HG03045 (cell line): ENCODE measurements around the gene SLAMF8.

ENCODE experiments used
- ATAC-seq: cut with Tn5 transposase; IDR thresholded peaks from one replicate; pipeline ENCODE4 v1.9.1; 2021; ENCODE audit warnings: mild to moderate bottlenecking, moderate library complexity; ENCODE audit not compliant: unreplicated experiment

Gene SLAMF8

GRCh38 chr1:159826441-159827101, at the start of gene SLAMF8:
Gene SLAMF8, plus strand, starts transcription at chr1:159826873. Its CDS starts 26 bp downstream, at chr1:159826899.
- ATAC-seq, result no peak

GRCh38 chr1:159778266-159778665, 48.4 kb upstream of the SLAMF8 start:
- no peak for ATAC-seq

DNA sequence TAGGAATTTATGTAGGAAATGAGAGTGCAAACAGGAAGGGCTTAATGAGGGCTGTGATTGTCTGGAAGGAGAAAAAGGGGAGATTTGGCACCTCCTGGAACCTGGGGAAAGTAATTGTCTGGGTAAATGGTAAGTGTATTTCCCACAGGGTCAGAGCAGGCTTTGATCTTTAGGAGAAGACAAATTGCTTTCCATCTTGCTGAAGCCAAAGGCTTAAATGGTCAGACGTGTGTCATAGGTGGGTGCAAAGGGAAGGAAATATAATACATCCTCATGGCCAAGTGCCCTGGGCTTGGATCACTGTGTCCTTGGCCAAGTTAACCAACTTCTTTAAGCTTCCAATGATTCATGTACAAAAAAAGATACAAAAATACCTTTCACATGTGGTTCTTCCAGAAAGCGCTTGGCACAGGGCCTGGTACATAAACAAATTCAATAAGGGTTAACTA, 47.2 kb upstream of the SLAMF8 start:
- ATAC-seq, result no peak

- ATAC-seq, result peak; percentile 99
These were observed 45.8 kb upstream of the SLAMF8 start, which contains the start of gene DUSP23 for GRCh38 chr1:159780583-159781582. Gene DUSP23, plus strand, starts transcription at chr1:159780962. Its CDS starts 139 bp downstream, at chr1:159781101.

- no peak for ATAC-seq
These were observed 44.7 kb upstream of the SLAMF8 start for GRCh38 chr1:159781992-159782391.

DNA sequence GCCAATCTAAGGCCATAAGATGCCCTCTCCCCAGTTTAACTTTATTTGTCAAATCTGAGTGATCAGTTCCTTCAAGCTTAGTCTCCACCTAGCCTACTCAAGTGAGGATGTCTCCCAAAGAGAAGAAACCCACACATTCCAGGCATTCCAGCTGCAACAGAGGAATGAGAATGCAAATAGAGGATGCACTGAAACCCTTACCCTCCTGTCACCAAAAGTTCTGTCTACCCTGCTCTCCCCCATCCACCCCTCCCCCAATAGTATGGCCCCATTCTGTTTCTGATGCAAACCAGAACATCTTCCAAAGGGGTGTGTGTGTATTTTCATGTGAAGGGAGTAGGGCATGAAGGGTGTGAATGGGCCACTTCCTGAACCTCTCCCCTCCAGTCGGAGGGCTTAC, 42.9 kb upstream of the SLAMF8 start:
- no peak for ATAC-seq

GRCh38 chr1:159786465-159786864, 40.2 kb upstream of the SLAMF8 start:
- ATAC-seq, result no peak

GRCh38 chr1:159786966-159787365, 39.7 kb upstream of the SLAMF8 start:
- no peak for ATAC-seq

- no peak for ATAC-seq
These were observed 36.3 kb upstream of the SLAMF8 start for GRCh38 chr1:159790237-159790917.

GRCh38 chr1:159791031-159791430, 35.6 kb upstream of the SLAMF8 start:
- ATAC-seq, result no peak

- ATAC-seq, result no peak
These were observed 35.2 kb upstream of the SLAMF8 start for GRCh38 chr1:159791461-159791860.

DNA sequence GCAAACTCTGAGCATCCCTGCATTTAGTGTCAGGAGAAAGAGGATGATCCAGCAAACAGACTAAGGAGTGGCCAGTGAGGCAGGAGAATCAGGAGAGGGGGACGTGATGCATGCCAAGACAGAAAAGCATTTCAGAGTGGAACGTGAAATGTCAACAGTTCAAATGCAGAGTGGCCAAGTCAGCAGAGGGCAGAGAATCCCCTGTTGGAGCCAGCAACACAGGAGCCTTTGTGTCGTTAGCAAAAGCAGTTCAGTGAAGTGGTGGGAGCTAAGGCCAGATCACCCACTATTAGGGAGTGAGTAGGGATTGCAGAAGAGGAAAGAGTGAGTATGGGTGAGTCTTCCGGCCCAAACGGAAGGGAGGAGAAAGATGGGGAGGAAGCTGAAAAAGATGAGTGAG, 31.1 kb upstream of the SLAMF8 start:
- ATAC-seq, result no peak

GRCh38 chr1:159798893-159799292, 27.8 kb upstream of the SLAMF8 start:
- ATAC-seq, result no peak

DNA sequence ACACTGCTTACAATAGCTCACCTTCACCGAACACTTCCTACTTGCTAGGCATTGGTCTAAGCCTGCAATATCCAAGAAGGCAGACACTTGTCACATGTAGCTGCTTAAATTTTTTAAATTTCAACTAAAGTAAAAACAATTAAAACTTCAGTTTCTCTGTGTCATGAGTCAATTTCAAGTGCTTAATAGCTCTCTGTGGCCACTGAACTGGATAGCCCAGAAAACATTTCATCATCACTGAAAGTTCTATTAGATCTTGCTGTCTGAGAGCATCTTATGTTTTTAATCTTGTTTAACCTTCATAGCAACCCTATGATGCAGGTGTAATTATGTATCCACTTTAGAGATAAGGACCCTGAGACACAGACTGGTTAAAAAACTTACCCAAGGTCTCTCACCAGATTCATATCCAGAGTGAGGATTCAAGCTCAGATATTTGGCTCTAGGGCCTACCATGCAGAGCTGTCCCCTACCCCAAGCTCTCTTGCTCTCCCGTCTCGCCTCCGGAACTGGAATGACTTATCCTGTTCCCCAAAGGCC, 27.2 kb upstream of the SLAMF8 start:
- ATAC-seq, result no peak

DNA sequence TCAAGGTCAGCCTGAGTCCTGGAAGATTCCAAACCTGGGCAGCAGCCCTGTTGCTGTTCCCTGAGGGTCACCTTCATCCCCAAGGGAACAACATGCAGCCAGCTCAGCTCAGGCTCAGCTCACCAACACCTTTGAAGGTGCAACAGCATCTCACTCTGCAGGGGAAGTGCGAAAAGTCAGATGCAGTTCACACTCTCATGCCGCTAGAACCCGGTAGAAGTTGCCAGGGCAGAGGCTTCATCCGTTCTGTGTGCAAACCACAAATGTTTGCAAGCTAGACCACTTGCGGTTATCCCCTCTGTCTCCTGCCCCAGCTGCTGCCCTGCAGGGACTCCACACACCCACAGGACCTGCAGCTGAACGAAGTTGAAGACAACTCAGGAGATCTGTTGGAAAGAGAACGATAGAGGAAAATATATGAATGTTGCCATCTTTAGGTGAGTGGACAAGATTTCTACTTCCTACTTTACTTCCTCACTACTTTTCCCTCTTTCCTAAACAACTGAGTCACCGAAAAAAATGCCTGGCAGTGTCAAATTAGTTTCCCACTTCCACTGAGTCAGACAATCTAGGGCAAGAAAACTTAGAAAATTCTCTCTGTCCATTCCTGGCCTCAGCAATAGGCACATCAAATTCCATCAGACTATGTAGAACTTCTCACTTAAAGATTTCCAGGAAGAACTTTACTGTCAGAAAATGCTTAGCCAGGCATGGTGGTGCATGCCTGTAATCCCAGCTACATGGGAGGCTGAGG, 26.3 kb upstream of the SLAMF8 start:
- no peak for ATAC-seq

DNA sequence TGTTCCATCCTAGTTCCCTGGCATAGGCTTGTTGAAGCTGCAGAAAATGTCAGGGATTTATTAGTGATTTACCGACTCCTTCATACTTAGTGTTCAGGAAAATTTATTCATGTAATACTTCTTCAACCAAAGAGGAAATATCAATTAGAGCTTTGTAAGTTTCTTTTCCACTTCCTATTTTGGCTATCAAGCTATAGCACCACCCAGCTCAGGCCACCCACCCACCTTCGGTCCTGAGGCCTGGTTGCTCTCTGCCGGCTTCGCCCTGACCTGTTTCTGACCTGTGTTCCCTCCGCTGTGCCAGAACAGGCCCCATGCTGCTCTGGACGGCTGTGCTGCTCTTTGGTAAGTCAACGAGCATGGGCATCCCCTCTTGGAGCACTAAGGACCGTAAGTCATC, 24.6 kb upstream of the SLAMF8 start, which contains the start of gene FCRL6:
TSS of gene FCRL6 (plus strand) at position 250 of the 400 bp plus-strand sequence. CDS start at position 315, 65 bp downstream.
- no peak for ATAC-seq

DNA sequence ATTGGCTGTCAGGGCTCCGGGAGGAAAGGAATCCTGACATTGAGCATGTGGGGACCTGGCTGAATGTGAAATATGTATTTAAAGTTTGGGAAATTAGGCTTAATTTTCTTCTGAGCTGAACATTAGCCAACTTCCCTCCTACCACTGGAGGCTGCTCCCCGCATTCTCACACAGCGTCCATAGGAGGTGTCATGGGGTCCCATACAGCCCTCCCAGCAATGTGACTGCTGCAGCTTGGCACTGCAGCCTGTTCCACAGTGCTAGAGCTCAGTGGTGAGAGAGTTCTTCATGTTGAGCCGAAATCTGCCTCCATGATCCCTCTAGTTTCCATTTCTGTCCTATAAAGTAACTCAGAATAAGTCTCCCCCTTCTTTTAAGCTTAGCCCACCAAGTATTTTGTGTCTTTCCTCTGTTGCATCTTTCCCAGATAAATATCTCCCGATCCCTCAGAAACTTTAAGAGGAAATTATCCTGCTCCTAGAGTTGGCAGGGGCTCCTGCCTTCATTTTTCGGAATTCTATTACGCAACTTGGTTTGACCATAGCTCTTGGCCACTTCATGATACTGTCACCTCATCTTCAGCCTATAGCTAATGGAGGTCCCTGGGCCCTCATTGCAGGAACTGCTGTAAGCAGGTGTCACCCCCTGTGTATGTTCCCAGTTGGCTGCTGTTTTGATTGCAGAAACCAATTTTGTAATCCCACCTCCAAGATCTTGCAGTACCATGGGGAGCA, 22.6 kb upstream of the SLAMF8 start:
- ATAC-seq, result no peak

DNA sequence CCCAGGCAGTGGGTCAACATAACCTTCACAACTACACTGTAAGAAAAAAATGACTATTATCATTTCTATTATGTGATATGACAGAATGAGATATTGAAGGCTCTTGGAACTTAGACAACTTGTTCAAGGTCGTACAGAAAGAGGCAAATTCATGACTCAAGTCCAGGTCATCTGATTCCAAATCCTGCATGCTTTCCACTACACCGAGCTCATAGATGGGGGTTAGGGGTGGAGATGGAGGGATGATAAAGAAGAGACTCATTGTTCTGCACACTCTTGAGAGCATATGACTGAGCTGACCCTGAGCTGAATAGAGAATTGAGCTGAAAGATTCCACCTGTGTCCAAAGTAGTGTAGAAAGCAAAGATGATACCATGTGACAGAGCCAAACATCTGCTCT, 21.7 kb upstream of the SLAMF8 start:
- no peak for ATAC-seq

GRCh38 chr1:159815926-159816325, 10.7 kb upstream of the SLAMF8 start:
- no peak for ATAC-seq
